Panc1 (cell line): ENCODE data around the gene EMC6.

Experiments
- CTCF ChIP-seq: fragments of 450-650 bp; IDR thresholded peaks from 2 replicates; pipeline ENCODE4 v1.5.1; 2017; ENCODE audit warnings: mild to moderate bottlenecking
- POLR2AphosphoS5 ChIP-seq: IDR thresholded peaks from 2 replicates; pipeline ENCODE4 v1.6.1; 2012; ENCODE audit warnings: mild to moderate bottlenecking, low read depth, low read length, moderate library complexity
- TCF7L2 ChIP-seq: IDR thresholded peaks from 2 replicates; pipeline ENCODE4 v1.6.1; 2011; ENCODE audit warnings: mild to moderate bottlenecking, low read depth, low read length, inconsistent platforms

- TF ChIP-seq CTCF = no peak; the same call in 1 of the 2 replicates
- no peak for TF ChIP-seq TCF7L2
- TF ChIP-seq POLR2AphosphoS5 = no peak
These were observed 23.7 kb downstream of the EMC6 start for GRCh38 chr17:3692346-3692745.
